ENCODE data around the gene DOK6.
A peak's percentile ranks its signal among the peaks of the same experiment; 100 is the strongest.

The DOK6 gene

GRCh38 chr18:69758458-69758857 is 357.8 kb downstream of the DOK6 start:
- TF ChIP-seq CTCF (IDR thresholded peaks at IDR 0.05; ENCODE audit: low read depth, low read length) = no peak
- peak in 1 of 2 donors; percentile 16 for DNase-seq (ENCODE audit: low read depth in 2 of 2)

GRCh38 chr18:69759046-69759445 is 358.4 kb downstream of the DOK6 start:
- no peak for DNase-seq (ENCODE audit: low read depth in 2 of 2)
- TF ChIP-seq CTCF (IDR thresholded peaks at IDR 0.05; ENCODE audit: low read depth, low read length) = no peak
- H3K4me3 ChIP-seq (replicated peaks in 1 of 2; ENCODE audit: low read depth in 2 of 2, low read length in 2 of 2) = no peak overlapping the region

More at GRCh38 chr18:69758458-69758857, 357.8 kb downstream of the DOK6 start:
- H3K4me3 ChIP-seq (replicated peaks in 1 of 2; ENCODE audit: low read depth in 2 of 2, low read length in 2 of 2) = no peak overlapping the region

GRCh38 chr18:69763002-69763401 is 362.3 kb downstream of the DOK6 start:
- no peak for DNase-seq (ENCODE audit: low read depth in 2 of 2)
- TF ChIP-seq CTCF (IDR thresholded peaks at IDR 0.05; ENCODE audit: low read depth, low read length) = no peak
- H3K4me3 ChIP-seq (replicated peaks in 1 of 2; ENCODE audit: low read depth in 2 of 2, low read length in 2 of 2) = no peak overlapping the region

GRCh38 chr18:69763821-69764220 is 363.1 kb downstream of the DOK6 start:
- H3K4me3 ChIP-seq (replicated peaks in 1 of 2; ENCODE audit: low read depth in 2 of 2, low read length in 2 of 2) = no peak overlapping the region
- no peak for TF ChIP-seq CTCF (IDR thresholded peaks at IDR 0.05; ENCODE audit: low read depth, low read length)
- DNase-seq (ENCODE audit: low read depth in 2 of 2) = no peak

GRCh38 chr18:69770238-69770637 is 369.6 kb downstream of the DOK6 start:
- no peak overlapping the region for H3K4me3 ChIP-seq (replicated peaks in 1 of 2; ENCODE audit: low read depth in 2 of 2, low read length in 2 of 2)
- no peak for DNase-seq (ENCODE audit: low read depth in 2 of 2)
- no peak for TF ChIP-seq CTCF (IDR thresholded peaks at IDR 0.05; ENCODE audit: low read depth, low read length)

GRCh38 chr18:69774831-69775230 is 374.1 kb downstream of the DOK6 start:
- no peak overlapping the region for H3K4me3 ChIP-seq (replicated peaks in 1 of 2; ENCODE audit: low read depth in 2 of 2, low read length in 2 of 2)
- no peak for TF ChIP-seq CTCF (IDR thresholded peaks at IDR 0.05; ENCODE audit: low read depth, low read length)
- peak; percentile 20 to 44 for DNase-seq (ENCODE audit: low read depth in 2 of 2)

- no peak overlapping the region for H3K4me3 ChIP-seq (replicated peaks in 1 of 2; ENCODE audit: low read depth in 2 of 2, low read length in 2 of 2)
- DNase-seq (ENCODE audit: low read depth in 2 of 2) = no peak
- TF ChIP-seq CTCF (IDR thresholded peaks at IDR 0.05; ENCODE audit: low read depth, low read length) = no peak
Observed at GRCh38 chr18:69777248-69777647, 376.6 kb downstream of the DOK6 start.
